Lower lobe of right lung (tissue), 2 donors: ENCODE data around the gene CD40LG. TPM values are rescaled to one million over a fixed set of nuclear protein-coding genes. Genes with fewer than 3 reads are reported as not detected.

Experiments used
- ATAC-seq, 2 donors: fragments of 200-7000 bp; cut with Tn5 transposase; one replicate each; pipeline ENCODE4 v1.9.1; 2020 to 2022; ENCODE audit warnings: mild to moderate bottlenecking in 2 of 2, moderate library complexity in 2 of 2
- DNase-seq: peaks from one replicate; pipeline ENCODE4 v3.0.0-alpha.2; 2020
- H3K27ac ChIP-seq: fragments of 200-600 bp; one replicate; pipeline ENCODE4 v1.8.0; 2022
- H3K27me3 ChIP-seq: fragments of 200-600 bp; one replicate; pipeline ENCODE4 v1.8.0; 2022; ENCODE audit warnings: low read depth
- H3K36me3 ChIP-seq: fragments of 200-600 bp; one replicate; pipeline ENCODE4 v1.8.0; 2022; ENCODE audit warnings: mild to moderate bottlenecking
- H3K4me1 ChIP-seq: fragments of 200-600 bp; one replicate; pipeline ENCODE4 v1.8.0; 2022
- H3K4me3 ChIP-seq: fragments of 200-600 bp; one replicate; pipeline ENCODE4 v1.8.0; 2022; ENCODE audit warnings: mild to moderate bottlenecking
- H3K9me3 ChIP-seq: fragments of 200-600 bp; one replicate; pipeline ENCODE4 v1.8.0; 2022
- intact Hi-C: fragments of 100-400 bp; cut with DNase I; formaldehyde crosslinking; loops from one replicate; pipeline ENCODE4 v1.11.0; 2022
- total RNA-seq: library from RNA; stranded (reverse); fragmentation: NEBNext Ultra II Directional; extraction: Animal tissue kit (Norgen Biotek cat#: 25700); gene quantifications from one replicate; pipeline ENCODE4 v1.2.1, GENCODE V29; 2021
- TF ChIP-seq, protein P1 (sequence below): fragments of 200-600 bp; IDR thresholded peaks from one replicate; pipeline ENCODE4 v1.8.0; 2022; ENCODE audit warnings: antibody characterized with exemption, mild to moderate bottlenecking
- donor health status: DM: no; HTN: yes; CAD: no; lungs with severe emphysema.

CD40LG gene
- total RNA-seq, 1 donor from 2014 or later, result 1.3 TPM

DNA sequence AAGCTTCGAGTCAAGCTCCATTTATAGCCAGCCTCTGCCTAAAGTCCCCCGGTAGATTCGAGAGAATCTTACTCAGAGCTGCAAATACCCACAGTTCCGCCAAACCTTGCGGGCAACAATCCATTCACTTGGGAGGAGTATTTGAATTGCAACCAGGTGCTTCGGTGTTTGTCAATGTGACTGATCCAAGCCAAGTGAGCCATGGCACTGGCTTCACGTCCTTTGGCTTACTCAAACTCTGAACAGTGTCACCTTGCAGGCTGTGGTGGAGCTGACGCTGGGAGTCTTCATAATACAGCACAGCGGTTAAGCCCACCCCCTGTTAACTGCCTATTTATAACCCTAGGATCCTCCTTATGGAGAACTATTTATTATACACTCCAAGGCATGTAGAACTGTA is 11.2 kb downstream of the CD40LG start:
- H3K27ac ChIP-seq, result no peak overlapping the region
- no peak for ATAC-seq
- TF ChIP-seq, protein P1, sequence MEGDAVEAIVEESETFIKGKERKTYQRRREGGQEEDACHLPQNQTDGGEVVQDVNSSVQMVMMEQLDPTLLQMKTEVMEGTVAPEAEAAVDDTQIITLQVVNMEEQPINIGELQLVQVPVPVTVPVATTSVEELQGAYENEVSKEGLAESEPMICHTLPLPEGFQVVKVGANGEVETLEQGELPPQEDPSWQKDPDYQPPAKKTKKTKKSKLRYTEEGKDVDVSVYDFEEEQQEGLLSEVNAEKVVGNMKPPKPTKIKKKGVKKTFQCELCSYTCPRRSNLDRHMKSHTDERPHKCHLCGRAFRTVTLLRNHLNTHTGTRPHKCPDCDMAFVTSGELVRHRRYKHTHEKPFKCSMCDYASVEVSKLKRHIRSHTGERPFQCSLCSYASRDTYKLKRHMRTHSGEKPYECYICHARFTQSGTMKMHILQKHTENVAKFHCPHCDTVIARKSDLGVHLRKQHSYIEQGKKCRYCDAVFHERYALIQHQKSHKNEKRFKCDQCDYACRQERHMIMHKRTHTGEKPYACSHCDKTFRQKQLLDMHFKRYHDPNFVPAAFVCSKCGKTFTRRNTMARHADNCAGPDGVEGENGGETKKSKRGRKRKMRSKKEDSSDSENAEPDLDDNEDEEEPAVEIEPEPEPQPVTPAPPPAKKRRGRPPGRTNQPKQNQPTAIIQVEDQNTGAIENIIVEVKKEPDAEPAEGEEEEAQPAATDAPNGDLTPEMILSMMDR, result no peak
- no peak for DNase-seq
- no peak overlapping the region for H3K4me3 ChIP-seq
- H3K27me3 ChIP-seq, result no peaks in the 10 kb centered on the region
- no peaks in the 10 kb centered on the region for H3K4me1 ChIP-seq
- H3K36me3 ChIP-seq, result no peaks in the 10 kb centered on the region
- no peaks in the 10 kb centered on the region for H3K9me3 ChIP-seq
- intact Hi-C loops, result no loop called here

DNA sequence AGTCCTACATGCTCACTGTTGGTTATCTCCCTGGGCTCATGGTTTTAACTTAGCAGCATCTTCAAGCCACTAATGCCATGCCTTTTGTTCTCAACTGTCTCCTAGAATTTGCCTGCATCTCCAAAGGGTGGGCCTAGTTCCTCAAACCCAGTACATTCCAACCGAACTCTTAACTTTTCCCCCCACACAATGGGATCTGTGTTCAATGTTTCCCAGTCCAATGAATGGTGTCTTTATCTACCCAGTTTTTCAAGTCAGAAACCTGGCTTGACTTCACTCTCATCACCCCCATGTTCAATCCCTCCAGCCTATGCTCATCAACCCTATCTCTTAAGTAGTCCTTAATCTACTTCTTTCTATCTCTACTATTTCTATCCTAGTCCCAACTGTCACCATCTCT is 12.9 kb downstream of the CD40LG start:
- DNase-seq, result no peak
- TF ChIP-seq, protein P1, result no peak
- intact Hi-C loops, result no loop called here
- Histone ChIP-seq H3K4me1 (no peaks in the 10 kb centered on the region), H3K36me3 (no peaks in the 10 kb centered on the region), H3K27me3 (no peaks in the 10 kb centered on the region), H3K9me3 (no peaks in the 10 kb centered on the region), H3K27ac (no peak overlapping the region), H3K4me3 (no peak overlapping the region)
- no peak for ATAC-seq

DNA sequence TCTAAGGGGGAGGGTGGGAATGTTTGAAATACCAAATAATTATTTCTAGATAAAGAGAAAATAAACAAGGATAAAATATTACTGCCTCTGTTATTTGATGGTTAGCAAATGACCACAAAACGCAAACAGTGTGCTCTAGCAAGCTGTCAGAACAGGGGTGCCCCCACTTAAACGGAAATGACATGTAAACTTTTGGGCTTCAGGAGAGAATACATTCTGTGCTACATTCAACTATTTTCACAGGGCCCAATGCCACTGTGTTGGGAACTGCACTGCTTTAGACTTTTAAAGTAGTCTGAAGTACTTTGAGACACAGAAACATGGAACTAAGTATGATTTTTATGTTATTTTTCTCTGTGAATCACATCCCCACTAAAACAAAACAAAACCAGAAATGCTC is 14.1 kb downstream of the CD40LG start:
- no peaks in the 10 kb centered on the region for H3K4me1 ChIP-seq
- ATAC-seq (no peak), DNase-seq (no peak)
- no peaks in the 10 kb centered on the region for H3K27me3 ChIP-seq
- TF ChIP-seq, protein P1, result no peak
- no peaks in the 10 kb centered on the region for H3K36me3 ChIP-seq
- H3K4me3 ChIP-seq, result no peak overlapping the region
- H3K9me3 ChIP-seq, result no peaks in the 10 kb centered on the region
- intact Hi-C loops, result no loop called here
- no peak overlapping the region for H3K27ac ChIP-seq

DNA sequence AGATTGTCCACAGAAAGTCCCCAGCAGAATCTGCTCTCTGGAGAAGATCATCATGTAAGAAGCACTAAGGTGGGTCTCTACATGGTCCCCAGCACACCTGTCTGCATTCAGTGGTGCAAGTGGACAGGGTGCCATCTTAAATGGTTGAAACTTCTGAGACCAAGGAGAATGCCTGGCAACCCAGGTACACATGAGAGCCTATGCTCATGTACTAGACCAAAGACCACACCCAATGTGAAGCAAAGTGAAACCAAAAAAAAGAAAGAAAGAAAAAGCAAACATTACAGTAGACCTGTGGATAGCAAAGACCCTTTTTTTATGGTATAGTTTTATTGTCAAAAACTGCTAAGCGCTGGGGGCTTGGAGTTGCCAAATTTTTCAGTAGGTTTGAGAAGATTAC is 15.0 kb downstream of the CD40LG start:
- Histone ChIP-seq H3K9me3 (no peaks in the 10 kb centered on the region), H3K27ac (no peak overlapping the region), H3K4me3 (no peak overlapping the region), H3K36me3 (peaks cover 6% of the 10 kb centered on the region), H3K4me1 (no peaks in the 10 kb centered on the region), H3K27me3 (no peaks in the 10 kb centered on the region)
- DNase-seq (no peak), ATAC-seq (no peak)
- intact Hi-C loops, result no loop called here
- TF ChIP-seq, protein P1, result no peak

DNA sequence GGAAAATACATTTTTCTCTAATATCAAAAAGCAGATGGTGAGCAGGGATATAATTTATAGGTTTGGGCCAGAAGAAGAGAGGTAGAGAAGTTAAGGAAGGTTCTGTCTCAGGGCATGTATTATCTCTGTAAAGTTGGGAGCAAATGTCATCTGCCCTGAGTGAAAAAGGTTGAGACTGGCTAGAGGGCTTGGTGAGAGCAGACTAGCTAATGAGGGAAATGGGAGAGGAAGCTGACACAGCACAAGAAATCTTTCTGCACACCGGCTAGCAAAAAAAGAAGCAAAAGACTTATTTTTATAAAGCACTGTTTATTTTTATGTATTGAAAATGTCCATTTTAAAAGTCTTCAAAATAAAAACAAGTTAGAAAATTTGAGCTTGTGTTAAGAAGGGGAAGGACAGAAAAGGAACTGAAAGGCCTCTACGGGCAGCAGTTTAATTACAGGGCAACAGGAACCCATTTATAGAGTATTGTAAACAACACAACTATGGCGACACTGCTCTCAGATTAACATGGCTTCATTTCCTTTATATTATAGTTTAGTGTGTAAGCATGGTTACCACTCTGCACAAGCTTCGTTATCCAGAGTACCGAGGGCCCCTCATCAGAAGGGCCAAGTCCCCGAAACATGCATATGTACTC is 17.4 kb downstream of the CD40LG start:
- TF ChIP-seq, protein P1, result no peak
- no peaks in the 10 kb centered on the region for H3K27me3 ChIP-seq
- no peaks in the 10 kb centered on the region for H3K9me3 ChIP-seq
- H3K4me3 ChIP-seq, result no peak overlapping the region
- ATAC-seq (no peak), DNase-seq (no peak)
- intact Hi-C loops, result no loop called here
- no peaks in the 10 kb centered on the region for H3K4me1 ChIP-seq
- H3K36me3 ChIP-seq, result peaks cover 21% of the 10 kb centered on the region
- no peak overlapping the region for H3K27ac ChIP-seq
